RWPE1 (cell line): Measurements from ENCODE around the gene CPNE5.
"Not testable (repeated sequence)": the region's sequence is repeated elsewhere in the genome, so short reads cannot be mapped to it uniquely, and the experiment has no call there.

Experiments
- CTCF ChIA-PET: fragments of 350-600 bp; sonication (Branson Sonifier 250); formaldehyde crosslinking; extraction: SDS; loops from one replicate; lab custom pipeline; 2021; lab: Yijun Ruan, JAX
- POLR2A ChIA-PET: fragments of 400-600 bp; formaldehyde crosslinking; extraction: SDS; loops from one replicate; lab custom pipeline; 2020; ENCODE audit warnings: antibody characterized with exemption; ENCODE audit not compliant: low non-redundant PET; lab: Yijun Ruan, JAX
- DNase-seq: peaks from one replicate; pipeline ENCODE4 v3.0.0; 2012; ENCODE audit warnings: low spot score
- H3K27ac ChIP-seq: fragments of 450-650 bp; 2 replicates; pipeline ENCODE4 v1.5.1; 2017
- TF ChIP-seq, protein P1 (sequence below): fragments of 450-650 bp; conservative IDR thresholded peaks from 2 replicates; pipeline ENCODE4 v1.5.1; 2017; ENCODE audit warnings: low read depth, mild to moderate bottlenecking

The CPNE5 gene

DNA sequence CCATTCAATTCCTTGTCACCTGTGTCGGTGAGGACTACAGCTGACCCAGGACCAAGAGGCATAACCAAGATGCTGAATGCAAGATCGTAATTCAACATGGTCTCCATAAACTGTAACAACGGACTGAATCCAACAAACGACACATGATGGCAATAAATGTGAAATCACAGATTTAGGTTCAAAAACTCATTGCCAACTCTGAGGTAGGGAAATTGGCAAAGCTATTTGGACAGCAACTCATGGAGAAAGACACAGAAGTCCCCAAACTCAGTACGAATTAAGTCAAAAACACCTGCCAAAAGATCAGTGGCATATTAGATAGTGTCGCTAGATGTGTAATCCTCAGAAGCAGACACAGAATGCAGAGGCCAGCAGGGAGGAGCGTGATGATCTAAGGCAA lies 25.0 kb downstream of the CPNE5 start:
- ChIA-PET CTCF (interaction anchor here (0.7 to 1.2 kb wide), 3 partner anchors 11 to 55 kb away, joined by 3 to 5 read pairs (median 3); no protein-coding TSS in a partner anchor), POLR2A (no interaction called here)
- H3K27ac ChIP-seq: no peak overlapping the region
- TF ChIP-seq, protein P1, sequence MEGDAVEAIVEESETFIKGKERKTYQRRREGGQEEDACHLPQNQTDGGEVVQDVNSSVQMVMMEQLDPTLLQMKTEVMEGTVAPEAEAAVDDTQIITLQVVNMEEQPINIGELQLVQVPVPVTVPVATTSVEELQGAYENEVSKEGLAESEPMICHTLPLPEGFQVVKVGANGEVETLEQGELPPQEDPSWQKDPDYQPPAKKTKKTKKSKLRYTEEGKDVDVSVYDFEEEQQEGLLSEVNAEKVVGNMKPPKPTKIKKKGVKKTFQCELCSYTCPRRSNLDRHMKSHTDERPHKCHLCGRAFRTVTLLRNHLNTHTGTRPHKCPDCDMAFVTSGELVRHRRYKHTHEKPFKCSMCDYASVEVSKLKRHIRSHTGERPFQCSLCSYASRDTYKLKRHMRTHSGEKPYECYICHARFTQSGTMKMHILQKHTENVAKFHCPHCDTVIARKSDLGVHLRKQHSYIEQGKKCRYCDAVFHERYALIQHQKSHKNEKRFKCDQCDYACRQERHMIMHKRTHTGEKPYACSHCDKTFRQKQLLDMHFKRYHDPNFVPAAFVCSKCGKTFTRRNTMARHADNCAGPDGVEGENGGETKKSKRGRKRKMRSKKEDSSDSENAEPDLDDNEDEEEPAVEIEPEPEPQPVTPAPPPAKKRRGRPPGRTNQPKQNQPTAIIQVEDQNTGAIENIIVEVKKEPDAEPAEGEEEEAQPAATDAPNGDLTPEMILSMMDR: no peak
- no peak for DNase-seq

DNA sequence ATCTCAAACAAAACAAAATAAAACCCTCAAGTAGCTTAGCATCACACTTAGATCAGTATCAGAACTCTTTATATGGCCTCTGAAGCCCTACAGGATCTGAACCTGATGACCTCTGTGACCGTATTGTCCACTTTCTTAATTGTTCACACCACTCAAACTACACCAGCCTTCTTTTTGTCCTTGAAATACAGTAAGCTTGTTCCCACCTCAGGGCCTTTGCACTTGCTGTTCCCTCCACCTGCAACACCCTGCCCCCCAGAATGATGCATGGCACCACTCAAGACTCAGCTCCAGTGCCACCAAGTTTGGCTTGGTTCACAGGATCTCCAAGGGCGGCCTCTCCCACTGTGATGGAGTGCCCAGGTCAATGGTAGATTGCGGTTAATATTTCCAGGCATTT lies 25.7 kb downstream of the CPNE5 start:
- ChIA-PET CTCF (interaction anchor here (0.5 to 1.2 kb wide), 4 partner anchors 11 to 512 kb away, joined by 3 to 5 read pairs (median 3); no protein-coding TSS in a partner anchor), POLR2A (no interaction called here)
- TF ChIP-seq, protein P1: no peak
- H3K27ac ChIP-seq: no peak overlapping the region
- DNase-seq: no peak

DNA sequence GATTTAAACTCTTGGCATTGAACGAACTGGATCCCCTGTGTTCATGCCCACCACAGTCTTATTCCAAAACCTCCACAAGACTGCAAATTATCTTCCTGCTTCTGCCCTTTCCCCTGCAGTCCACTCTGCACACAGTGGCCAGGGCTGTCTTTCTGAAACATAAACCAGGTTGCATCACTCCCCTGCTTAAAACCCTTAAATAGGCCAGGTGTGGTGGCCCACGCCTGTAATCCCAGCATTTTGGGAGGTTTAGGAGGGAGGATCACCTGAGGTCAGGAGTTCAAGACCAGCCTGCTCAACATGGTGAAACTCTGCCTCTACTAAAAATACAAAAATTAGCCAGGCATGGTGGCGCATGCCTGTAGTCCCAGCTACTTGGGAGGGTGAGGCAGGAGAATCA lies 26.2 kb downstream of the CPNE5 start:
- H3K27ac ChIP-seq, POLR2A ChIA-PET, DNase-seq: not testable (repeated sequence)
- CTCF ChIA-PET: interaction anchor here (0.5 to 1.2 kb wide), 3 partner anchors 38 to 513 kb away, joined by 3 to 5 read pairs (median 3); no protein-coding TSS in a partner anchor

DNA sequence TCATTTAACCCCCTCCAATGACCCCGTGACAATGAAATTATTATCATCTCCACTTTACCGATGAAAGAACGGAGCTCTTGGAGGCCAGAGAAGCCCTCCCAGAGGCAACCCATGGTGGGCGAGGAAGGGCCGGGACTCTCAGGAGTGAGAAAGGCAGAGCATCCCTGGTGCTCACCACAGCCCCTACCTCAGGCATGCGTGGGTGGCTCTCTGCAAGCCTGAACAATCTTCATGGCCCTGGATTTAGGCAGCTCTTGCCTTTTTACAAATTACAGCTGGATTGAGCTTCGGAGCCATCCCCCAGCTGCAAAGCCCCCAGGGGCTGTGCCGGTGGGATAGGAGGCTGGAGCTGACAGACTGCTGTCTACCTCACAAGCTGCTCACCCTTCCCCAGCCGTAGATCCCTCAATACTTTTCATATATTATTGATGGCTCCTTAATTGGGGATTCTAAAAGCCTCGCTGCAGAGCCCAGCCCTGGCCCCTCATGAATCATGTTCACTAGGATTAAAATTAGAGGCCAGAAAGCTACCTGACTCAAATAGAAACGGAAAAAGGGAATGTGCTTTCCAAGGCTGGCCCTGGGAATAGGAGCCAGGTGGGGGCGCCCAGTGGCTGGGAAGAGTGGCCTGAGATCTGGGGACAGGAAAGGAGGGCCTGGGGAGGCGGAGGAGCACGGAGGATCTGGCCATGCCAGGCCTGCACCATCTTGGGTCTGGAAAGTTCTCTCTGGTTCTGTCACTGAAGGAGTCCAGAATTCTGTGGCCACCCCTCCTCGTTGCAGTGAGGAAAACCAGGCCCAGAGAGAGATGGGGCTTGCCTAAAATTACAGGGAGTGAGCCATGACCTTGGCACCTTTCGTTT lies 29.1 kb downstream of the CPNE5 start:
- CTCF ChIA-PET: interaction anchor here (0.6 to 1.4 kb wide), 4 partner anchors 27 to 454 kb away, joined by 3 to 7 read pairs (median 4); no protein-coding TSS in a partner anchor
- POLR2A ChIA-PET: no interaction called here
- DNase-seq: no peak
- TF ChIP-seq, protein P1: no peak
- H3K27ac ChIP-seq: no peak overlapping the region

DNA sequence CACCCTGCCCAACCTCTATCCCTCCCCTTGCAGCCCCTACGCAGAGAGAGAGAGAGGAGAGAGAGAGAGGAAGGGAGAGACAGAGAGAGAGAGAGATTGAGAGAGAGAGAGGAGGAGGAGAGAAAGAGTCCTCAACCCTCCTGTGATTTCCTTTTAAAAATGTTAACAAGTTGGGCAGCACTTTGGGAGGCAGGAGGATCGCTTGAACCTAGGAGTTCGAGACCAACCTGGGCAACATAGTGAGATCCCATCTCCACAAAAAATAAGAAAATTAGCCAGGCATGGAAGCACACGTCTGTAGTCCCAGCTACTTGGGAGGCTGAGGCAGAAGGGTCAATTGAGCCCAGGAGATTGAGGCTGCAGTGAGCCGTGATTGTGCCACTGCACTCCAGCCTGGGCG lies 30.1 kb downstream of the CPNE5 start:
- ChIA-PET POLR2A (no interaction called here), CTCF (interaction anchor here (0.6 to 1.4 kb wide), 2 partner anchors 42 to 453 kb away, joined by 3 to 7 read pairs; no protein-coding TSS in a partner anchor)
- TF ChIP-seq, protein P1: no peak
- no peak overlapping the region for H3K27ac ChIP-seq
- DNase-seq: no peak

DNA sequence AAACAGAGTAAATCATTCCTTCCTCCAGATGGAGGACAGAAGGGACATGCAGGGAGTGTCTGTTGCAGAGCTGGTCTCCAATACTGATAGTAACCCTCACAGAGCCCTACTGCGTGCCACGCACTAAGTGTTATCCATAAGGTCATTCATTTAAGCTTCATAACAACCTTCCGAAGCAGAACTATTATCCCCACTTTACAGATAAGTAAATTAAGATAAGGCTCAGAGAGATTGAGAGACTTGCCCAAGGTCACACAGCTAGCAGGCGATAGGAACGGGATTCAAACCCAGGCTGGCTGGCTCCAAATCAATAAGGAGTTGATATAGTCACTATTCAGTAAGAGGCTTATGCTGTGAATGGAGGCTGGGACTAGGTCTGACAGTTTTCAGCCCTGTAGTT lies 30.6 kb downstream of the CPNE5 start:
- DNase-seq: no peak
- no peak overlapping the region for H3K27ac ChIP-seq
- ChIA-PET CTCF (no interaction called here), POLR2A (no interaction called here)
- TF ChIP-seq, protein P1: no peak

DNA sequence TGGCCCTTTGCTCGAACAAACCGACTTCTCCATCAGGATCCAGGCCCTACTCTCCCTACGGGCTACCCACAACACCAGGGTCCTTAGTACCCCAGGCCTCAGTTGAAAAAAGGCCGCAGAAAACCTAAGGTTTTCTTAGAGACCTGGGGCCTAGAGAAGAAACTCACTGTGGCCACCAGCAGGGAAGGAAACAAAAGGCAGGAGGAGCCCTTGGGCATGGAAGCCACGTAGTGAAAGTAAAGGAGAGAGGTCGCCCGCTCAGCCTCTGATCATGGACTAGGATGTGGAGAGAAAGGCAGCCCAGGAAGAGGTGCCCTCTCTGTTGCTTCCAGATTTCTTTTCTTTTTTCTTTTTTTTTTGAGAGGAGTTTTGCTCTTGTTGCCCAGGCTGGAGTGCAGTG lies 31.5 kb downstream of the CPNE5 start:
- no peak for DNase-seq
- ChIA-PET CTCF (no interaction called here), POLR2A (no interaction called here)
- TF ChIP-seq, protein P1: no peak
- H3K27ac ChIP-seq: no peak overlapping the region
